Mesenchymal stem cell (in vitro differentiated cells and primary cell): ENCODE measurements around the gene HIVEP3.

Experiments
- DNase-seq: peaks from one replicate; pipeline ENCODE4 v3.0.0-alpha.2; 2013
- H2AFZ ChIP-seq: one replicate; pipeline ENCODE4 v1.6.1; 2013; ENCODE audit warnings: low read depth, mild to moderate bottlenecking, control low read depth, inconsistent platforms, low read length, moderate library complexity
- H2AK5ac ChIP-seq: 2 replicates; pipeline ENCODE4 v1.6.1; 2013; ENCODE audit warnings: low read length, moderate library complexity, mild to moderate bottlenecking, inconsistent platforms; ENCODE audit not compliant: severe bottlenecking
- H2BK120ac ChIP-seq: one replicate; pipeline ENCODE4 v1.6.1; 2013; ENCODE audit warnings: low read depth, mild to moderate bottlenecking, inconsistent platforms, low read length, moderate library complexity
- H2BK12ac ChIP-seq, 2 experiments: one replicate each; pipeline ENCODE4 v1.6.1; 2013; ENCODE audit warnings: inconsistent platforms in 2 of 2, low read length in 2 of 2, mild to moderate bottlenecking in 2 of 2, moderate library complexity in 2 of 2, control low read depth in 1 of 2
- H2BK15ac ChIP-seq: one replicate; pipeline ENCODE4 v1.6.1; 2013; ENCODE audit warnings: mild to moderate bottlenecking, low read depth, inconsistent platforms; ENCODE audit not compliant: poor library complexity, severe bottlenecking
- H2BK5ac ChIP-seq: 2 replicates; pipeline ENCODE4 v1.6.1; 2013; ENCODE audit warnings: low read depth, mild to moderate bottlenecking, low read length, control low read depth, inconsistent platforms; ENCODE audit not compliant: poor library complexity, severe bottlenecking
- H3K14ac ChIP-seq, 2 experiments: one replicate each; pipeline ENCODE4 v1.6.1; 2013; ENCODE audit warnings: inconsistent platforms in 2 of 2, low read length in 2 of 2, control low read depth in 1 of 2, mild to moderate bottlenecking in 1 of 2, moderate library complexity in 1 of 2
- H3K18ac ChIP-seq, 2 experiments: one replicate each; pipeline ENCODE4 v1.6.1; 2013; ENCODE audit warnings: inconsistent platforms in 2 of 2, low read length in 2 of 2, control low read depth in 1 of 2, low read depth in 1 of 2, mild to moderate bottlenecking in 1 of 2
- H3K23ac ChIP-seq, 2 experiments: one replicate each; pipeline ENCODE4 v1.6.1; 2013; ENCODE audit warnings: inconsistent platforms in 2 of 2, low read length in 2 of 2, mild to moderate bottlenecking in 2 of 2, moderate library complexity in 2 of 2, control low read depth in 1 of 2
- H3K27ac ChIP-seq: 2 replicates; pipeline ENCODE4 v1.5.1; 2013; ENCODE audit warnings: mild to moderate bottlenecking, moderate library complexity, low read length, control low read depth, inconsistent platforms; ENCODE audit not compliant: poor library complexity, severe bottlenecking
- H3K27me3 ChIP-seq, 2 experiments: 2 replicates each; pipeline versions ENCODE4 v1.6.1 to v1.7.0; 2013; ENCODE audit warnings: low read length in 2 of 2, mild to moderate bottlenecking in 2 of 2, moderate library complexity in 2 of 2, control low read depth in 1 of 2, inconsistent platforms in 1 of 2; ENCODE audit not compliant: control insufficient read depth in 1 of 2, insufficient read depth in 1 of 2
- H3K36me3 ChIP-seq, 2 experiments: 2 replicates each; pipeline versions ENCODE4 v1.6.1 to v1.7.0; 2013; ENCODE audit warnings: low read length in 2 of 2, control low read depth in 1 of 2, inconsistent platforms in 1 of 2, low read depth in 1 of 2, mild to moderate bottlenecking in 1 of 2; ENCODE audit not compliant: insufficient read depth in 2 of 2, control insufficient read depth in 1 of 2
- H3K4ac ChIP-seq, 2 experiments: one replicate each; pipeline ENCODE4 v1.6.1; 2013; ENCODE audit warnings: inconsistent platforms in 2 of 2, low read length in 2 of 2, mild to moderate bottlenecking in 2 of 2, moderate library complexity in 2 of 2, control low read depth in 1 of 2, low read depth in 1 of 2
- H3K4me1 ChIP-seq: 2 replicates; pipeline ENCODE4 v1.6.1; 2013; ENCODE audit warnings: low read depth, low read length, control low read depth; ENCODE audit not compliant: control insufficient read depth, insufficient read depth
- H3K4me2 ChIP-seq: 2 replicates; pipeline ENCODE4 v1.6.1; 2013; ENCODE audit warnings: low read length, mild to moderate bottlenecking, inconsistent platforms; ENCODE audit not compliant: poor library complexity, severe bottlenecking
- H3K4me3 ChIP-seq, 2 experiments: 2 replicates each; pipeline versions ENCODE4 v1.5.1 to v1.7.0; 2013; ENCODE audit warnings: low read length in 2 of 2, mild to moderate bottlenecking in 2 of 2, control low read depth in 1 of 2, low read depth in 1 of 2; ENCODE audit not compliant: insufficient read depth in 1 of 2
- H3K79me1 ChIP-seq: replicated peaks from 2 replicates; pipeline ENCODE4 v1.6.1; 2013; ENCODE audit warnings: mild to moderate bottlenecking, control low read depth, low read length, inconsistent platforms; ENCODE audit not compliant: poor library complexity, severe bottlenecking
- H3K9ac ChIP-seq: 2 replicates; pipeline ENCODE4 v1.7.0; 2013; ENCODE audit warnings: mild to moderate bottlenecking, low read length, moderate library complexity
- H3K9me3 ChIP-seq: 2 replicates; pipeline ENCODE4 v1.7.0; 2013; ENCODE audit warnings: mild to moderate bottlenecking, low read length; ENCODE audit not compliant: control insufficient read depth
- H4K8ac ChIP-seq: one replicate; pipeline ENCODE4 v1.6.1; 2013; ENCODE audit warnings: inconsistent platforms, mild to moderate bottlenecking, low read length, moderate library complexity
- H4K91ac ChIP-seq: one replicate; pipeline ENCODE4 v1.6.1; 2013; ENCODE audit warnings: mild to moderate bottlenecking, low read length, inconsistent platforms
- WGBS: methylation state at CpG from one replicate; pipeline ENCODE4 v1.1.7; 2013; ENCODE audit warnings: mixed read lengths; 5-methylcytosine and 5-hydroxymethylcytosine counted together

The HIVEP3 gene

GRCh38 chr1:41618066-41618825 lies 300.5 kb downstream of the HIVEP3 start:
- H3K23ac ChIP-seq: no peak overlapping the region
- no peak overlapping the region for H3K14ac ChIP-seq
- H4K8ac ChIP-seq: no peak overlapping the region
- peak overlapping the region; percentile 17 to 46 for H2BK12ac ChIP-seq
- no peak overlapping the region for H2BK120ac ChIP-seq
- no peak overlapping the region for H3K4ac ChIP-seq
- H2BK5ac ChIP-seq: no peak overlapping the region
- no peaks in the 10 kb centered on the region for H3K36me3 ChIP-seq
- H3K4me2 ChIP-seq: no peak overlapping the region
- H3K27ac ChIP-seq: no peak overlapping the region
- H4K91ac ChIP-seq: peak overlapping the region; percentile 57
- no peak for DNase-seq
- no peaks in the 10 kb centered on the region for H3K9me3 ChIP-seq
- no peak overlapping the region for H3K18ac ChIP-seq
- peaks cover 0 to 15% of the 10 kb centered on the region in 2 experiments for H3K27me3 ChIP-seq
- H3K79me1 ChIP-seq: peaks cover 4% of the 10 kb centered on the region
- no peak overlapping the region for H2BK15ac ChIP-seq
- peaks cover 9% of the 10 kb centered on the region for H3K4me1 ChIP-seq
- 93% methylated on average over 14 of the region's 14 CpGs for WGBS
- no peak overlapping the region for H3K9ac ChIP-seq
- H2AFZ ChIP-seq: no peak overlapping the region
- H3K4me3 ChIP-seq: no peak overlapping the region
- no peak overlapping the region for H2AK5ac ChIP-seq

- no peak overlapping the region for H2BK120ac ChIP-seq
- H3K4me1 ChIP-seq: peaks cover 5% of the 10 kb centered on the region
- no peaks in the 10 kb centered on the region for H3K9me3 ChIP-seq
- WGBS: 96% methylated on average over 5 of the region's 5 CpGs
- no peaks in the 10 kb centered on the region for H3K36me3 ChIP-seq
- no peak overlapping the region for H4K91ac ChIP-seq
- H3K27ac ChIP-seq: no peak overlapping the region
- peaks cover 4% of the 10 kb centered on the region for H3K79me1 ChIP-seq
- H3K4me3 ChIP-seq: no peak overlapping the region
- H4K8ac ChIP-seq: no peak overlapping the region
- no peak for DNase-seq
- H3K4ac ChIP-seq: no peak overlapping the region
- no peak overlapping the region for H3K23ac ChIP-seq
- peaks cover 0 to 20% of the 10 kb centered on the region in 2 experiments for H3K27me3 ChIP-seq
- no peak overlapping the region for H2BK15ac ChIP-seq
- no peak overlapping the region for H2AK5ac ChIP-seq
- H3K9ac ChIP-seq: no peak overlapping the region
- no peak overlapping the region for H3K18ac ChIP-seq
- no peak overlapping the region for H2AFZ ChIP-seq
- no peak overlapping the region for H3K14ac ChIP-seq
- H3K4me2 ChIP-seq: no peak overlapping the region
- H2BK5ac ChIP-seq: no peak overlapping the region
- H2BK12ac ChIP-seq: no peak overlapping the region
Observed at GRCh38 chr1:41617336-41617735, 301.4 kb downstream of the HIVEP3 start.

GRCh38 chr1:41616563-41616962 lies 302.2 kb downstream of the HIVEP3 start:
- H4K8ac ChIP-seq: no peak overlapping the region
- peaks cover 0 to 20% of the 10 kb centered on the region in 2 experiments for H3K27me3 ChIP-seq
- H3K4ac ChIP-seq: no peak overlapping the region
- H3K9me3 ChIP-seq: no peaks in the 10 kb centered on the region
- no peak overlapping the region for H2BK15ac ChIP-seq
- H3K4me1 ChIP-seq: peaks cover 5% of the 10 kb centered on the region
- no peak overlapping the region for H3K18ac ChIP-seq
- H2BK12ac ChIP-seq: no peak overlapping the region
- H2AK5ac ChIP-seq: no peak overlapping the region
- no peak overlapping the region for H2BK120ac ChIP-seq
- H2AFZ ChIP-seq: no peak overlapping the region
- H3K14ac ChIP-seq: no peak overlapping the region
- no peaks in the 10 kb centered on the region for H3K36me3 ChIP-seq
- no peak overlapping the region for H3K4me3 ChIP-seq
- H3K27ac ChIP-seq: no peak overlapping the region
- H3K79me1 ChIP-seq: peaks cover 4% of the 10 kb centered on the region
- no peak overlapping the region for H3K23ac ChIP-seq
- no peak overlapping the region for H3K9ac ChIP-seq
- H2BK5ac ChIP-seq: no peak overlapping the region
- WGBS: 89% methylated on average over 2 of the region's 2 CpGs
- H4K91ac ChIP-seq: no peak overlapping the region
- H3K4me2 ChIP-seq: no peak overlapping the region
- no peak for DNase-seq

GRCh38 chr1:41615981-41616380 lies 302.7 kb downstream of the HIVEP3 start:
- H2BK120ac ChIP-seq: no peak overlapping the region
- H3K9ac ChIP-seq: no peak overlapping the region
- H3K4me2 ChIP-seq: no peak overlapping the region
- no peak overlapping the region for H2BK15ac ChIP-seq
- no peak overlapping the region for H2BK5ac ChIP-seq
- no peak overlapping the region for H3K27ac ChIP-seq
- H2AK5ac ChIP-seq: no peak overlapping the region
- no peak for DNase-seq
- H3K4me3 ChIP-seq: no peak overlapping the region
- H2AFZ ChIP-seq: no peak overlapping the region
- peaks cover 7% of the 10 kb centered on the region for H3K4me1 ChIP-seq
- no peaks in the 10 kb centered on the region for H3K9me3 ChIP-seq
- peaks cover 4% of the 10 kb centered on the region for H3K79me1 ChIP-seq
- 93% methylated on average over 2 of the region's 2 CpGs for WGBS
- no peak overlapping the region for H3K23ac ChIP-seq
- H2BK12ac ChIP-seq: no peak overlapping the region
- no peak overlapping the region for H3K14ac ChIP-seq
- no peak overlapping the region for H4K8ac ChIP-seq
- no peaks in the 10 kb centered on the region for H3K36me3 ChIP-seq
- H3K18ac ChIP-seq: no peak overlapping the region
- H3K4ac ChIP-seq: no peak overlapping the region
- no peak overlapping the region for H4K91ac ChIP-seq
- H3K27me3 ChIP-seq: peaks cover 0 to 20% of the 10 kb centered on the region in 2 experiments
